Left lung (tissue), 10 donors: ENCODE measurements around the gene SANBR. TPM values are rescaled to one million over a fixed set of nuclear protein-coding genes. Genes with fewer than 3 reads are reported as not detected.

Experiments
- ATAC-seq: fragments of 200-7000 bp; cut with Tn5 transposase; one replicate; pipeline ENCODE4 v1.9.1; 2020; ENCODE audit warnings: moderate library complexity
- DNase-seq, 4 donors: peaks; one replicate each; pipeline ENCODE4 v3.0.0-alpha.2; 2013 to 2020
- H3K27ac ChIP-seq, 2 donors: fragments of 200-600 bp; sonication (generic) in 1 of 2; one replicate each; pipeline versions ENCODE4 v1.5.0 to v1.8.0; 2020 to 2021
- H3K27me3 ChIP-seq, 2 donors: fragments of 200-600 bp; sonication (generic) in 1 of 2; one replicate each; pipeline versions ENCODE4 v1.5.0 to v1.8.0; 2020 to 2021
- H3K36me3 ChIP-seq, 2 donors: fragments of 200-600 bp; sonication (generic) in 1 of 2; one replicate each; pipeline versions ENCODE4 v1.5.0 to v1.8.0; 2020 to 2021
- H3K4me1 ChIP-seq, 2 donors: fragments of 200-600 bp; one replicate each; pipeline ENCODE4 v1.8.0; 2021
- H3K4me3 ChIP-seq, 2 donors: fragments of 200-600 bp; sonication (generic) in 1 of 2; one replicate each; pipeline versions ENCODE4 v1.5.0 to v1.8.0; 2020 to 2021; ENCODE audit warnings: mild to moderate bottlenecking in 1 of 2
- H3K9me3 ChIP-seq, 2 donors: fragments of 200-600 bp; sonication (generic) in 1 of 2; one replicate each; pipeline versions ENCODE4 v1.5.0 to v1.8.0; 2020 to 2021
- CTCF ChIP-seq, 2 donors: fragments of 200-600 bp; sonication (generic) in 1 of 2; IDR thresholded peaks; one replicate each; pipeline versions ENCODE4 v1.5.0 to v1.8.0; 2021; ENCODE audit warnings: antibody characterized with exemption in 2 of 2
- intact Hi-C, 2 donors: fragments of 100-400 bp; cut with DNase I; formaldehyde crosslinking; loops; one replicate each; pipeline versions ENCODE4 v1.11.2 to v1.14.2; 2022
- polyA plus RNA-seq, 6 donors: library from polyadenylated mRNA; unstranded; fragments of 120-200 nt; gene quantifications; one replicate each; pipeline ENCODE4 v1.2.1, GENCODE V29; 2013; ENCODE audit not compliant: insufficient read length in 6 of 6
- total RNA-seq, 2 donors: library from RNA; stranded (reverse); fragmentation: NEBNext Ultra II Directional; extraction: Animal tissue kit (Norgen Biotek cat#: 25700); gene quantifications; one replicate each; pipeline ENCODE4 v1.2.1, GENCODE V29; 2021
- donor health status: DM: no; HTN: yes; CAD: no.
- donor health status: DM: no; HTN: no; CAD: no.

Gene SANBR
- total and polyA plus RNA-seq, 8 donors = 13.8 to 44.1 (median 36.7) TPM

GRCh38 chr2:61085883-61086282, 20.2 kb downstream of the SANBR start:
- DNase-seq = no peak
- no peaks in the 10 kb centered on the region for H3K27me3 ChIP-seq
- intact Hi-C loops = no loop called here
- H3K4me3 ChIP-seq = no peak overlapping the region
- TF ChIP-seq CTCF (IDR thresholded peaks at IDR 0.05) = no peak
- ATAC-seq = no peak
- H3K4me1 ChIP-seq = no peaks in the 10 kb centered on the region
- H3K27ac ChIP-seq = no peak overlapping the region
- H3K9me3 ChIP-seq = no peaks in the 10 kb centered on the region
- H3K36me3 ChIP-seq = peaks cover 0 to 63% of the 10 kb centered on the region in 2 donors

GRCh38 chr2:61089797-61090196, 24.1 kb downstream of the SANBR start:
- DNase-seq (no peak), ATAC-seq (no peak)
- intact Hi-C loops = no loop called here
- H3K4me1 ChIP-seq = no peaks in the 10 kb centered on the region
- H3K27me3 ChIP-seq = no peaks in the 10 kb centered on the region
- H3K4me3 ChIP-seq = no peak overlapping the region
- H3K36me3 ChIP-seq = peaks cover 0 to 54% of the 10 kb centered on the region in 2 donors
- TF ChIP-seq CTCF (IDR thresholded peaks at IDR 0.05) = no peak
- H3K27ac ChIP-seq = no peak overlapping the region
- no peaks in the 10 kb centered on the region for H3K9me3 ChIP-seq

GRCh38 chr2:61090386-61090921, 24.8 kb downstream of the SANBR start:
- H3K9me3 ChIP-seq = no peaks in the 10 kb centered on the region
- no peaks in the 10 kb centered on the region for H3K4me1 ChIP-seq
- no peak for TF ChIP-seq CTCF (IDR thresholded peaks at IDR 0.05)
- ATAC-seq = no peak
- H3K27me3 ChIP-seq = no peaks in the 10 kb centered on the region
- intact Hi-C loops = no loop called here
- H3K36me3 ChIP-seq = peaks cover 0 to 48% of the 10 kb centered on the region in 2 donors
- H3K4me3 ChIP-seq = no peak overlapping the region
- H3K27ac ChIP-seq = no peak overlapping the region
- DNase-seq = no peak

- no peaks in the 10 kb centered on the region for H3K4me1 ChIP-seq
- no peak overlapping the region for H3K4me3 ChIP-seq
- H3K27me3 ChIP-seq = no peaks in the 10 kb centered on the region
- TF ChIP-seq CTCF (IDR thresholded peaks at IDR 0.05) = no peak
- peaks cover 0 to 42% of the 10 kb centered on the region in 2 donors for H3K36me3 ChIP-seq
- no peaks in the 10 kb centered on the region for H3K9me3 ChIP-seq
- intact Hi-C loops = no loop called here
- ATAC-seq (no peak), DNase-seq (no peak)
- H3K27ac ChIP-seq = no peak overlapping the region
Measured at GRCh38 chr2:61091485-61091884, 25.8 kb downstream of the SANBR start.

- Histone ChIP-seq H3K36me3 (peaks cover 0 to 3% of the 10 kb centered on the region in 2 donors), H3K4me1 (no peaks in the 10 kb centered on the region), H3K27me3 (no peaks in the 10 kb centered on the region), H3K4me3 (no peak overlapping the region), H3K27ac (no peak overlapping the region), H3K9me3 (no peaks in the 10 kb centered on the region)
- TF ChIP-seq CTCF (IDR thresholded peaks at IDR 0.05) = no peak
- ATAC-seq = no peak
- intact Hi-C loops = no loop called here
- DNase-seq = no peak
Measured at GRCh38 chr2:61096438-61096837, 30.8 kb downstream of the SANBR start.
